ENCODE results near the gene FBXO36. TPM values are rescaled to one million over a fixed set of nuclear protein-coding genes. Genes with fewer than 3 reads are reported as not detected.

Gene FBXO36
- total and polyA plus RNA-seq, 2 of the 13 experiments (the other 11 are each of a cell fraction or from before 2014, with no cell fraction given), result 2.8 TPM

- TF ChIP-seq GABPB1 (CRISPR knock-in tag; IDR thresholded peaks at IDR 0.05) (peak; percentile 81; the same call in 1 of the 2 replicates), KDM6A (CRISPR knock-in tag; IDR thresholded peaks at IDR 0.05; ENCODE audit: low read depth) (no peak), NFYB (CRISPR knock-in tag; IDR thresholded peaks at IDR 0.05) (peak; percentile 67), TFE3 (CRISPR knock-in tag; IDR thresholded peaks at IDR 0.05) (peak; percentile 25; the same call in 1 of the 2 replicates), MEIS2 (CRISPR knock-in tag; IDR thresholded peaks at IDR 0.05) (peak; percentile 33; the same call in 1 of the 2 replicates), AFF4 (CRISPR knock-in tag; IDR thresholded peaks at IDR 0.05) (no peak; the same call in 1 of the 2 replicates), NFATC3 (CRISPR knock-in tag; IDR thresholded peaks at IDR 0.05) (0 out of 2 replicates have a peak, but pooled peaks have one; percentile 77), ZNF33A (CRISPR knock-in tag; IDR thresholded peaks at IDR 0.05; ENCODE audit: borderline replicate concordance) (no peak), ZNF3 (CRISPR knock-in tag; IDR thresholded peaks at IDR 0.05) (0 out of 2 replicates have a peak, but pooled peaks have one; percentile 22), KLF6 (CRISPR knock-in tag; IDR thresholded peaks at IDR 0.05) (no peak; the same call in 1 of the 2 replicates), ZNF576 (CRISPR knock-in tag; IDR thresholded peaks at IDR 0.05) (0 out of 2 replicates have a peak, but pooled peaks have one; percentile 12), ELF1 (CRISPR knock-in tag; IDR thresholded peaks at IDR 0.05) (peak; percentile 92), KDM5B (CRISPR knock-in tag; IDR thresholded peaks at IDR 0.05; ENCODE audit: borderline replicate concordance) (peak; percentile 67), ZNF569 (CRISPR knock-in tag; IDR thresholded peaks at IDR 0.05; ENCODE audit: borderline replicate concordance) (no peak), ZMYM4 (CRISPR knock-in tag; IDR thresholded peaks at IDR 0.05) (peak; percentile 87), ZNF337 (CRISPR knock-in tag; IDR thresholded peaks at IDR 0.05; ENCODE audit: borderline replicate concordance, low read depth) (no peak), ZSCAN31 (CRISPR knock-in tag; IDR thresholded peaks at IDR 0.05; ENCODE audit: low read depth) (no peak; the same call in 1 of the 2 replicates), HNRNPH1 (optimal IDR thresholded peaks at IDR 0.05; ENCODE audit: low read depth, low read length) (peak; percentile 30), TAF1 (CRISPR knock-in tag; IDR thresholded peaks at IDR 0.05) (peak; percentile 56), ZNF431 (CRISPR knock-in tag; IDR thresholded peaks at IDR 0.05; ENCODE audit: borderline replicate concordance, low read depth) (peak; percentile 89)
- TF ChIP-seq, protein P1, sequence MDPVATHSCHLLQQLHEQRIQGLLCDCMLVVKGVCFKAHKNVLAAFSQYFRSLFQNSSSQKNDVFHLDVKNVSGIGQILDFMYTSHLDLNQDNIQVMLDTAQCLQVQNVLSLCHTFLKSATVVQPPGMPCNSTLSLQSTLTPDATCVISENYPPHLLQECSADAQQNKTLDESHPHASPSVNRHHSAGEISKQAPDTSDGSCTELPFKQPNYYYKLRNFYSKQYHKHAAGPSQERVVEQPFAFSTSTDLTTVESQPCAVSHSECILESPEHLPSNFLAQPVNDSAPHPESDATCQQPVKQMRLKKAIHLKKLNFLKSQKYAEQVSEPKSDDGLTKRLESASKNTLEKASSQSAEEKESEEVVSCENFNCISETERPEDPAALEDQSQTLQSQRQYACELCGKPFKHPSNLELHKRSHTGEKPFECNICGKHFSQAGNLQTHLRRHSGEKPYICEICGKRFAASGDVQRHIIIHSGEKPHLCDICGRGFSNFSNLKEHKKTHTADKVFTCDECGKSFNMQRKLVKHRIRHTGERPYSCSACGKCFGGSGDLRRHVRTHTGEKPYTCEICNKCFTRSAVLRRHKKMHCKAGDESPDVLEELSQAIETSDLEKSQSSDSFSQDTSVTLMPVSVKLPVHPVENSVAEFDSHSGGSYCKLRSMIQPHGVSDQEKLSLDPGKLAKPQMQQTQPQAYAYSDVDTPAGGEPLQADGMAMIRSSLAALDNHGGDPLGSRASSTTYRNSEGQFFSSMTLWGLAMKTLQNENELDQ (CRISPR knock-in tag; IDR thresholded peaks at IDR 0.05; ENCODE audit: borderline replicate concordance), result peak; percentile 24; the same call in 1 of the 2 replicates
- TF ChIP-seq, protein P2, sequence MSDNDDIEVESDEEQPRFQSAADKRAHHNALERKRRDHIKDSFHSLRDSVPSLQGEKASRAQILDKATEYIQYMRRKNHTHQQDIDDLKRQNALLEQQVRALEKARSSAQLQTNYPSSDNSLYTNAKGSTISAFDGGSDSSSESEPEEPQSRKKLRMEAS (IDR thresholded peaks at IDR 0.05), result peak; percentile 81
These were observed 333 bp upstream of the FBXO36 start, which contains the start of gene TRIP12 (continued) for GRCh38 chr2:229921892-229922448.

All from HepG2 (cell line).